ENCODE results near the gene GABARAP.
A peak's percentile ranks its signal among the peaks of the same experiment; 100 is the strongest.

Gene GABARAP

GRCh38 chr17:7239091-7240027 is 2.9 kb downstream of the GABARAP start, which contains the start of gene PHF23:
TSS of gene PHF23 (minus strand) at chr17:7239457. CDS start at chr17:7239279, 178 bp downstream.
- peak; percentile 91 for DNase-seq (ENCODE audit: low read depth)

GRCh38 chr17:7238420-7239090 is 3.7 kb downstream of the GABARAP start:
- DNase-seq (ENCODE audit: low read depth), result no peak

- peak; percentile 75 for DNase-seq (ENCODE audit: low read depth)
Measured at GRCh38 chr17:7237761-7238419, 4.4 kb downstream of the GABARAP start.

- DNase-seq (ENCODE audit: low read depth), result no peak
Measured at GRCh38 chr17:7237266-7237760, 4.9 kb downstream of the GABARAP start.

GRCh38 chr17:7236808-7237207 is 5.4 kb downstream of the GABARAP start:
- no peak for DNase-seq (ENCODE audit: low read depth)

- no peak for DNase-seq (ENCODE audit: low read depth)
Measured at GRCh38 chr17:7235693-7236665, 6.3 kb downstream of the GABARAP start.

- DNase-seq (ENCODE audit: low read depth), result peak; percentile 89
Measured at GRCh38 chr17:7234083-7234951, 7.9 kb downstream of the GABARAP start, which contains the start of gene DVL2. TSS of gene DVL2 (minus strand) at chr17:7234517. CDS start at chr17:7234262, 255 bp downstream.

- no peak for DNase-seq (ENCODE audit: low read depth)
Measured at GRCh38 chr17:7233701-7234082, 8.6 kb downstream of the GABARAP start.

- DNase-seq (ENCODE audit: low read depth), result no peak
Measured at GRCh38 chr17:7232114-7232513, 10.1 kb downstream of the GABARAP start.

GRCh38 chr17:7229504-7229903 is 12.7 kb downstream of the GABARAP start:
- DNase-seq (ENCODE audit: low read depth), result no peak

GRCh38 chr17:7228920-7229319 is 13.3 kb downstream of the GABARAP start:
- no peak for DNase-seq (ENCODE audit: low read depth)

GRCh38 chr17:7226721-7227710 is 15.2 kb downstream of the GABARAP start:
- no peak for DNase-seq (ENCODE audit: low read depth)

GRCh38 chr17:7225711-7226331 is 16.4 kb downstream of the GABARAP start:
- no peak for DNase-seq (ENCODE audit: low read depth)

- no peak for DNase-seq (ENCODE audit: low read depth)
Measured at GRCh38 chr17:7224661-7225111, 17.6 kb downstream of the GABARAP start.

- no peak for DNase-seq (ENCODE audit: low read depth)
Measured at GRCh38 chr17:7224110-7224509, 18.1 kb downstream of the GABARAP start.

GRCh38 chr17:7223375-7223774 is 18.9 kb downstream of the GABARAP start:
- no peak for DNase-seq (ENCODE audit: low read depth)

- no peak for DNase-seq (ENCODE audit: low read depth)
Measured at GRCh38 chr17:7222972-7223292, 19.3 kb downstream of the GABARAP start.
